PFSK-1 (cell line): ENCODE measurements around the gene GPATCH2.

ENCODE experiments used
- FOXP2 ChIP-seq: optimal IDR thresholded peaks from 2 replicates; pipeline ENCODE3; 2011; ENCODE audit warnings: borderline replicate concordance, control low read depth, inconsistent platforms; ENCODE audit not compliant: insufficient read depth; ENCODE audit errors: extremely low read length, extremely low read depth
- POLR2AphosphoS5 ChIP-seq: IDR thresholded peaks from 2 replicates; pipeline ENCODE4 v1.6.1; 2012; ENCODE audit warnings: low read depth, mild to moderate bottlenecking, control low read depth, low read length, moderate library complexity
- REST ChIP-seq, 2 experiments: IDR thresholded peaks; 2 replicates each; pipeline versions ENCODE4 v1.6.1 to v1.8.0; 2011 to 2012; ENCODE audit warnings: low read depth in 2 of 2, low read length in 2 of 2, control low read depth in 1 of 2, inconsistent platforms in 1 of 2, mild to moderate bottlenecking in 1 of 2, moderate library complexity in 1 of 2; ENCODE audit not compliant: insufficient read depth in 1 of 2
- TAF1 ChIP-seq: IDR thresholded peaks from 2 replicates; pipeline ENCODE4 v1.6.1; 2012; ENCODE audit warnings: low read length, control low read depth, borderline replicate concordance; ENCODE audit not compliant: insufficient read depth

GRCh38 chr1:217661407-217661806 lies 30.5 kb upstream of the GPATCH2 start:
- TF ChIP-seq POLR2AphosphoS5 (no peak), TAF1 (no peak), REST (IDR thresholded peaks at IDR 0.05; ENCODE audit: insufficient read depth in 1 of 2, low read depth in 2 of 2, low read length in 2 of 2) (no peak), FOXP2 (no peak)
